Hepatocyte (in vitro differentiated cells): Measurements from ENCODE around the gene ADIRF. TPM values are rescaled to one million over a fixed set of nuclear protein-coding genes. Genes with fewer than 3 reads are reported as not detected.
"Not testable (repeated sequence)": the region's sequence is repeated elsewhere in the genome, so short reads cannot be mapped to it uniquely, and the experiment has no call there.

Experiments used
- DNase-seq: peaks from one replicate; pipeline ENCODE4 v3.0.0-alpha.2; 2016; ENCODE audit warnings: low spot score
- H2AFZ ChIP-seq: fragments of 200-600 bp; sonication (generic); 2 replicates; pipeline ENCODE4 v1.6.0; 2016; ENCODE audit warnings: antibody characterized with exemption, mild to moderate bottlenecking
- H3K27ac ChIP-seq: fragments of 200-600 bp; sonication (generic); 2 replicates; pipeline ENCODE4 v1.5.1; 2016; ENCODE audit warnings: mild to moderate bottlenecking
- H3K27me3 ChIP-seq: fragments of 200-600 bp; sonication (generic); 2 replicates; pipeline ENCODE4 v1.6.1; 2016
- H3K36me3 ChIP-seq: fragments of 200-600 bp; sonication (generic); replicated peaks from 2 replicates; pipeline ENCODE4 v1.5.1; 2016; ENCODE audit warnings: low read depth; ENCODE audit not compliant: insufficient read depth
- H3K4me1 ChIP-seq: fragments of 200-600 bp; sonication (generic); 2 replicates; pipeline ENCODE4 v1.5.1; 2016; ENCODE audit warnings: mild to moderate bottlenecking, moderate library complexity; ENCODE audit not compliant: insufficient read depth
- H3K4me2 ChIP-seq: fragments of 200-600 bp; sonication (generic); 2 replicates; pipeline ENCODE4 v1.6.0; 2016
- H3K4me3 ChIP-seq: fragments of 200-600 bp; sonication (generic); 2 replicates; pipeline ENCODE4 v1.5.1; 2016; ENCODE audit warnings: mild to moderate bottlenecking
- H3K79me2 ChIP-seq: fragments of 200-600 bp; sonication (generic); 2 replicates; pipeline ENCODE4 v1.6.0; 2017; ENCODE audit warnings: mild to moderate bottlenecking
- H3K9me2 ChIP-seq: fragments of 200-600 bp; sonication (generic); replicated peaks from 2 replicates; pipeline ENCODE4 v1.6.0; 2017; ENCODE audit warnings: mild to moderate bottlenecking; ENCODE audit not compliant: insufficient read depth
- H3K9me3 ChIP-seq: fragments of 200-600 bp; sonication (generic); 2 replicates; pipeline ENCODE4 v1.5.1; 2016; ENCODE audit warnings: low read depth, mild to moderate bottlenecking
- H4K20me1 ChIP-seq: fragments of 200-600 bp; sonication (generic); 2 replicates; pipeline ENCODE4 v1.6.0; 2016; ENCODE audit warnings: mild to moderate bottlenecking; ENCODE audit not compliant: insufficient read depth, poor library complexity, severe bottlenecking
- CTCF ChIP-seq: fragments of 200-600 bp; sonication (generic); IDR thresholded peaks from 2 replicates; pipeline ENCODE4 v1.5.1; 2016; ENCODE audit warnings: antibody characterized with exemption, mild to moderate bottlenecking; ENCODE audit not compliant: poor library complexity
- EZH2 ChIP-seq: fragments of 200-600 bp; sonication (generic); IDR thresholded peaks from 2 replicates; pipeline ENCODE4 v1.6.1; 2016; ENCODE audit warnings: antibody characterized with exemption, mild to moderate bottlenecking, borderline replicate concordance
- EZH2phosphoT487 ChIP-seq: fragments of 200-600 bp; sonication (generic); IDR thresholded peaks from one replicate; pipeline ENCODE4 v1.6.1; 2018; ENCODE audit warnings: antibody characterized with exemption, mild to moderate bottlenecking, low read depth, moderate library complexity; ENCODE audit not compliant: unreplicated experiment, severe bottlenecking
- WGBS: methylation state at CpG from one replicate; pipeline ENCODE4 v1.1.6; 2016; ENCODE audit warnings: low lambda C conversion rate; ENCODE audit errors: missing lambda C conversion rate; 5-methylcytosine and 5-hydroxymethylcytosine counted together
- polyA plus RNA-seq: library from polyadenylated mRNA; unstranded; fragments of >200 nt; fragmentation: Nextera tagmentation; extraction: Ambion mirVana; gene quantifications from 2 replicates; pipeline ENCODE4 v1.2.1, GENCODE V29; 2016
- total RNA-seq: library from RNA; depleted of rRNA; stranded (reverse); fragments of >200 nt; gene quantifications from 2 replicates; pipeline ENCODE4 v1.2.3, GENCODE V29; 2014

The ADIRF gene
- total and polyA plus RNA-seq, 2 experiments from 2014 or later = not detected

DNA sequence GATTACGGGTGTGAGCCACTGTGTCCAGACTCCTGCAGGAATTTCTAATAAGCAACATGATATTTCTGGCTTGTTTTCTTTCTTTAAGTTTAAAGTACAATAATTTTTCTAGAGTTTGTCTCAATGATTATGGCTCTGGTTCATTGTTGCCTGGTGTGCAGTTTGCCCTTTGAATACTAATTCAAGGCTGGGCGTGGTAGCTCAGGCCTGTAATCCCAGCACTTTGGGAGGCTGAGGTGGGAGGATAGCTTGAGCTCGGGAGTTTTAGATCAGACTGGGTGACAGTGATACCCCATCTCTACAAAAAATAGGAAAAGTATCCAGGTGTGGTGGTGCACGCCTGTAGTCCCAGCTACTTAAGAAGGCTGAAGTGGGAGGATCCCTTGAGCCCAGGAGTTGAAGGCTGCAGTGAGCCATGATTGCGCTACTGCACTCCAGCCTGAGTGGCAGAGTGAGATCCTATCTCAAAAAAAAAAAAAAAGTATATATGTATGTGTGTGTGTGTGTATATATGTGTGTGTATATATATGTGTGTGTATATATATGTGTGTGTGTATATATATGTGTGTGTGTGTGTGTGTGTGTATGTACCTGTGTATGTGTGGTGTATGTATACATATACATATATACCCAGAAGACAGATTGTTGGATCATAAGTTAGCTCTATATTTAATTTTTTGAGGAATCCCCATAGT lies 8.2 kb downstream of the ADIRF start:
- 97% methylated on average over 5 of the region's 5 CpGs for WGBS
- H3K4me1 ChIP-seq = peaks cover 10% of the 10 kb centered on the region
- no peaks in the 10 kb centered on the region for H3K9me2 ChIP-seq

DNA sequence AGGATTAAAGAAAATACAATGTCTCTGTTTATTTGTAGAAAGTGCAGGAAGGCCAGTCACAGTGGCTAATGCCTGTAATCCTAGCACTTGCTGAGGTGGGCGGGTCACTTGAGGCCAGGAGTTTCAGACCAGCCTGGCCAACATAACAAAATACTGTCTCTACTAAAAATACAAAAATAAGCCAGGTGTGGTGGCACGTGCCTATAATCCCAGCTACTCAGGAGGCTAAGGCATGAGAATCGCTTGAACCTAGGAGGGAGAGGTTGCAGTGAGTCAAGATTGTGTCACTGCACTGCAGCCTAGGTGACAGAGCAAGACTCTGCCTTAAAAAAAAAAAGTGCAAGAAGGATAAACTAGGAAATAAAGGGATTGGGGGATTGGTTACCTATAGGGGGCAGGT lies 10.2 kb downstream of the ADIRF start:
- DNase-seq, H2AFZ ChIP-seq, H3K9me3 ChIP-seq, H3K4me3 ChIP-seq, H3K4me2 ChIP-seq, H3K4me1 ChIP-seq, H3K9me2 ChIP-seq, H4K20me1 ChIP-seq, H3K36me3 ChIP-seq, H3K27me3 ChIP-seq, H3K79me2 ChIP-seq, H3K27ac ChIP-seq: not testable (repeated sequence)
- 74% methylated on average over 3 of the region's 3 CpGs for WGBS

More for the DNA sequence above, 8.2 kb downstream of the ADIRF start:
- Histone ChIP-seq H3K27ac (no peak overlapping the region), H3K36me3 (no peaks in the 10 kb centered on the region), H3K4me3 (no peak overlapping the region), H4K20me1 (no peaks in the 10 kb centered on the region), H3K27me3 (no peaks in the 10 kb centered on the region), H3K4me2 (no peak overlapping the region), H2AFZ (no peak overlapping the region), H3K79me2 (no peaks in the 10 kb centered on the region), H3K9me3 (no peaks in the 10 kb centered on the region)
- no peak for DNase-seq
- TF ChIP-seq EZH2phosphoT487 = no peak
- no peak for TF ChIP-seq EZH2
- TF ChIP-seq CTCF = no peak

GRCh38 chr10:86979296-86979818 lies 11.1 kb downstream of the ADIRF start:
- Histone ChIP-seq H3K9me2 (no peaks in the 10 kb centered on the region), H3K9me3 (no peaks in the 10 kb centered on the region), H3K4me2 (no peak overlapping the region), H2AFZ (no peak overlapping the region), H3K79me2 (no peaks in the 10 kb centered on the region), H3K4me3 (no peak overlapping the region), H4K20me1 (no peaks in the 10 kb centered on the region), H3K4me1 (peaks cover 3% of the 10 kb centered on the region), H3K27ac (no peak overlapping the region), H3K27me3 (no peaks in the 10 kb centered on the region), H3K36me3 (no peaks in the 10 kb centered on the region)
- TF ChIP-seq EZH2phosphoT487 (no peak), CTCF (no peak), EZH2 (no peak)
- no peak for DNase-seq
- 95% methylated on average over 4 of the region's 4 CpGs for WGBS

DNA sequence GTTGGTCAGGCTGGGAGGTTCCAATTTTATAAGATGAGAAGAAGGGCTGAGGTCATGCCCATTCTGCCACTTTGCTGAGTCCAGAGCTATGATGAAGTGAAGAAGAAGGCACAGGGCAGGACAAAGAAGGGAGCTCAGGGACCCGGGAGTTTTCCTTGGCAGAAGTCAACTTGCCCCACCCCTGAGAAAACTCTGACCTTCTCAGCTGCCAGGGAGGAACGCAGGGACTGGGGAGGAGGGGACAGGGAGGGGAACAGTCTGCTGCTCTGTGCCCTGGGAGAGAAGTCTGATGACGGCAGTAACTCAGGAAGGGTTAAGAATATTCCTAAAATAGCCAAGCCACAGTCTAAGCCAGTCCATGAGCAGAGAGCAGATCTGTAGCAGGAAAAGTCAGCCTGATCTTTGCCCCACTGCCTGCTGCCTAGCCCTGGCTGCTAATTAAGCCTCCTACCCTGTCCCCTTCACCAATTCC lies 11.7 kb downstream of the ADIRF start:
- no peaks in the 10 kb centered on the region for H3K27me3 ChIP-seq
- H3K4me2 ChIP-seq = no peak overlapping the region
- 46% methylated on average over 3 of the region's 3 CpGs for WGBS
- no peak overlapping the region for H3K27ac ChIP-seq
- no peaks in the 10 kb centered on the region for H4K20me1 ChIP-seq
- TF ChIP-seq EZH2phosphoT487 (no peak), EZH2 (no peak)
- no peaks in the 10 kb centered on the region for H3K36me3 ChIP-seq
- no peak overlapping the region for H2AFZ ChIP-seq
- no peaks in the 10 kb centered on the region for H3K9me2 ChIP-seq
- peaks cover 3% of the 10 kb centered on the region for H3K4me1 ChIP-seq
- DNase-seq = peak; percentile 5
- H3K79me2 ChIP-seq = no peaks in the 10 kb centered on the region
- no peak overlapping the region for H3K4me3 ChIP-seq
- no peaks in the 10 kb centered on the region for H3K9me3 ChIP-seq

- H3K4me2 ChIP-seq, H3K36me3 ChIP-seq, H3K27me3 ChIP-seq, H2AFZ ChIP-seq, H3K27ac ChIP-seq, H3K4me1 ChIP-seq, H3K79me2 ChIP-seq, DNase-seq, H3K9me2 ChIP-seq, H3K4me3 ChIP-seq, H3K9me3 ChIP-seq, H4K20me1 ChIP-seq: not testable (repeated sequence)
- WGBS = 67% methylated on average over 6 of the region's 6 CpGs
These were observed 12.7 kb downstream of the ADIRF start for GRCh38 chr10:86981020-86981419.
